ENCODE data around the gene TTI1. TPM values are rescaled to one million over a fixed set of nuclear protein-coding genes. Genes with fewer than 3 reads are reported as not detected.

Gene TTI1
- total and polyA plus RNA-seq, 2 experiments from 2014 or later: 15.1 TPM

- Histone ChIP-seq H3K27ac (peak overlapping the region; percentile 82), H3K79me2 (peaks cover 2% of the 10 kb centered on the region), H3K4me3 (no peak overlapping the region), H4K20me1 (ENCODE audit: insufficient read depth, poor library complexity, severe bottlenecking) (no peaks in the 10 kb centered on the region), H3K27me3 (no peaks in the 10 kb centered on the region), H3K4me1 (ENCODE audit: insufficient read depth) (peaks cover under 1% of the 10 kb centered on the region), H2AFZ (no peak overlapping the region), H3K4me2 (no peak overlapping the region), H3K9me3 (ENCODE audit: low read depth) (no peaks in the 10 kb centered on the region), H3K9me2 (replicated peaks; ENCODE audit: insufficient read depth) (no peaks in the 10 kb centered on the region), H3K36me3 (replicated peaks; ENCODE audit: insufficient read depth, low read depth) (peaks cover 5% of the 10 kb centered on the region)
- WGBS (ENCODE audit: low lambda C conversion rate, missing lambda C conversion rate): 89% methylated on average over 15 of the region's 15 CpGs
- no peak for TF ChIP-seq EZH2 (IDR thresholded peaks at IDR 0.05; ENCODE audit: borderline replicate concordance)
- TF ChIP-seq CTCF (IDR thresholded peaks at IDR 0.05; ENCODE audit: poor library complexity): no peak
- no peak for TF ChIP-seq EZH2phosphoT487 (IDR thresholded peaks at IDR 0.05; ENCODE audit: low read depth, severe bottlenecking, unreplicated experiment)
- no peak for DNase-seq (ENCODE audit: low spot score)
These were observed 34.6 kb upstream of the TTI1 start for GRCh38 chr20:38067717-38068365.

- TF ChIP-seq EZH2phosphoT487 (IDR thresholded peaks at IDR 0.05; ENCODE audit: low read depth, severe bottlenecking, unreplicated experiment): no peak
- TF ChIP-seq EZH2 (IDR thresholded peaks at IDR 0.05; ENCODE audit: borderline replicate concordance): no peak
- no peak for TF ChIP-seq CTCF (IDR thresholded peaks at IDR 0.05; ENCODE audit: poor library complexity)
- Histone ChIP-seq H3K4me2 (no peak overlapping the region), H4K20me1 (ENCODE audit: insufficient read depth, poor library complexity, severe bottlenecking) (no peaks in the 10 kb centered on the region), H3K4me3 (no peak overlapping the region), H2AFZ (no peak overlapping the region), H3K9me3 (ENCODE audit: low read depth) (no peaks in the 10 kb centered on the region), H3K27ac (peak overlapping the region; percentile 82), H3K4me1 (ENCODE audit: insufficient read depth) (no peaks in the 10 kb centered on the region), H3K27me3 (no peaks in the 10 kb centered on the region), H3K36me3 (replicated peaks; ENCODE audit: insufficient read depth, low read depth) (peaks cover 5% of the 10 kb centered on the region), H3K9me2 (replicated peaks; ENCODE audit: insufficient read depth) (no peaks in the 10 kb centered on the region), H3K79me2 (peaks cover 2% of the 10 kb centered on the region)
- WGBS (ENCODE audit: low lambda C conversion rate, missing lambda C conversion rate): 71% methylated on average over 9 of the region's 9 CpGs
- no peak for DNase-seq (ENCODE audit: low spot score)
These were observed 33.9 kb upstream of the TTI1 start for GRCh38 chr20:38066969-38067716.

GRCh38 chr20:38065764-38066375 is 32.6 kb upstream of the TTI1 start:
- 86% methylated on average over 10 of the region's 10 CpGs for WGBS (ENCODE audit: low lambda C conversion rate, missing lambda C conversion rate)
- no peaks in the 10 kb centered on the region for H3K27me3 ChIP-seq

More at GRCh38 chr20:38065764-38066375, 32.6 kb upstream of the TTI1 start:
- H3K9me2 ChIP-seq (replicated peaks; ENCODE audit: insufficient read depth): no peaks in the 10 kb centered on the region
- H2AFZ ChIP-seq: no peak overlapping the region
- H3K4me2 ChIP-seq: no peak overlapping the region
- no peaks in the 10 kb centered on the region for H4K20me1 ChIP-seq (ENCODE audit: insufficient read depth, poor library complexity, severe bottlenecking)
- H3K4me1 ChIP-seq (ENCODE audit: insufficient read depth): no peaks in the 10 kb centered on the region
- no peak for DNase-seq (ENCODE audit: low spot score)
- H3K79me2 ChIP-seq: peaks cover 6% of the 10 kb centered on the region
- H3K27ac ChIP-seq: peak overlapping the region; percentile 1
- no peaks in the 10 kb centered on the region for H3K9me3 ChIP-seq (ENCODE audit: low read depth)
- no peak overlapping the region for H3K4me3 ChIP-seq
- no peaks in the 10 kb centered on the region for H3K36me3 ChIP-seq (replicated peaks; ENCODE audit: insufficient read depth, low read depth)
- no peak for TF ChIP-seq EZH2phosphoT487 (IDR thresholded peaks at IDR 0.05; ENCODE audit: low read depth, severe bottlenecking, unreplicated experiment)
- no peak for TF ChIP-seq CTCF (IDR thresholded peaks at IDR 0.05; ENCODE audit: poor library complexity)
- TF ChIP-seq EZH2 (IDR thresholded peaks at IDR 0.05; ENCODE audit: borderline replicate concordance): no peak

Measured in hepatocyte (in vitro differentiated cells).